Liver (tissue), 3 donors: ENCODE data around the gene TWSG1.

ENCODE experiments used
- CTCF ChIP-seq: fragments of 150-350 bp; IDR thresholded peaks from 2 replicates; pipeline ENCODE4 v1.5.1; 2017; ENCODE audit warnings: improper control_type of control experiment, low read depth, low read length; ENCODE audit not compliant: missing input control
- FOXA1 ChIP-seq: IDR thresholded peaks from 2 replicates; pipeline ENCODE4 v1.6.1; 2016; ENCODE audit warnings: antibody characterized with exemption
- JUND ChIP-seq, 2 donors: IDR thresholded peaks; 2 replicates each; pipeline ENCODE4 v1.6.1; 2016; ENCODE audit warnings: antibody characterized with exemption in 2 of 2
- MAX ChIP-seq: IDR thresholded peaks from 2 replicates; pipeline ENCODE4 v1.6.1; 2016; ENCODE audit warnings: antibody characterized with exemption
- NR2F2 ChIP-seq: IDR thresholded peaks from 2 replicates; pipeline ENCODE4 v1.6.1; 2016; ENCODE audit warnings: antibody characterized with exemption
- RAD21 ChIP-seq, 2 donors: IDR thresholded peaks; 2 replicates each; pipeline ENCODE4 v1.6.1; 2016; ENCODE audit warnings: antibody characterized with exemption in 2 of 2, mild to moderate bottlenecking in 2 of 2
- REST ChIP-seq: IDR thresholded peaks from 2 replicates; pipeline ENCODE4 v1.6.1; 2016; ENCODE audit warnings: antibody characterized with exemption, mild to moderate bottlenecking
- RXRA ChIP-seq, 2 donors: IDR thresholded peaks; 2 replicates each; pipeline ENCODE4 v1.6.1; 2017 to 2018; ENCODE audit warnings: antibody characterized with exemption in 2 of 2, mild to moderate bottlenecking in 1 of 2
- TAF1 ChIP-seq: conservative IDR thresholded peaks from 2 replicates; pipeline ENCODE4 v1.6.1; 2016; ENCODE audit warnings: antibody characterized with exemption, mild to moderate bottlenecking
- YY1 ChIP-seq: IDR thresholded peaks from 2 replicates; pipeline ENCODE4 v1.6.1; 2016; ENCODE audit warnings: antibody characterized with exemption, mild to moderate bottlenecking
- ZBTB33 ChIP-seq: IDR thresholded peaks from 2 replicates; pipeline ENCODE4 v1.6.1; 2016; ENCODE audit warnings: antibody characterized with exemption
- donor health status: healthy.
- donor health status: healthy.

GRCh38 chr18:9405977-9406376, 71.4 kb downstream of the TWSG1 start:
- no peak for TF ChIP-seq CTCF
- no peak for TF ChIP-seq TAF1
- TF ChIP-seq FOXA1: no peak
- TF ChIP-seq MAX: no peak
- TF ChIP-seq NR2F2: no peak
- TF ChIP-seq REST: no peak
- no peak for TF ChIP-seq RXRA (IDR thresholded peaks at IDR 0.05)
- TF ChIP-seq JUND (IDR thresholded peaks at IDR 0.05): no peak
- no peak for TF ChIP-seq YY1
- TF ChIP-seq RAD21 (IDR thresholded peaks at IDR 0.05): no peak
- no peak for TF ChIP-seq ZBTB33
